Vagina (tissue), 2 donors: ENCODE results near the gene PPARA. TPM values are rescaled to one million over a fixed set of nuclear protein-coding genes. Genes with fewer than 3 reads are reported as not detected.

Experiments
- DNase-seq, 2 donors: peaks; one replicate each; pipeline ENCODE4 v3.0.0-alpha.2; 2017; ENCODE audit errors: extremely low spot score in 2 of 2
- H3K27ac ChIP-seq: fragments of 200-600 bp; sonication (generic); one replicate; pipeline ENCODE4 v1.5.1; 2019
- H3K27me3 ChIP-seq: fragments of 200-600 bp; sonication (generic); one replicate; pipeline ENCODE4 v1.5.1; 2019
- H3K36me3 ChIP-seq, 2 donors: fragments of 200-600 bp; sonication (generic); one replicate each; pipeline ENCODE4 v1.5.1; 2017 to 2019
- H3K4me1 ChIP-seq: fragments of 200-600 bp; sonication (generic); one replicate; pipeline ENCODE4 v1.5.1; 2019
- H3K4me3 ChIP-seq, 2 donors: fragments of 200-600 bp; sonication (generic); 1 replicate in 1 of 2; 2 replicates in 1 of 2; pipeline ENCODE4 v1.5.1; 2016 to 2019
- H3K9me3 ChIP-seq: fragments of 200-600 bp; sonication (generic); one replicate; pipeline ENCODE4 v1.5.1; 2019
- POLR2A ChIP-seq, 2 donors: fragments of 450-650 bp; IDR thresholded peaks; one replicate each; pipeline ENCODE4 v1.6.1; 2017; ENCODE audit warnings: antibody characterized with exemption in 2 of 2, mild to moderate bottlenecking in 2 of 2, moderate library complexity in 2 of 2
- POLR2AphosphoS5 ChIP-seq, 2 donors: sonication (generic); formaldehyde crosslinking; IDR thresholded peaks; one replicate each; pipeline ENCODE4 v1.9.0; 2017; ENCODE audit warnings: antibody characterized with exemption in 2 of 2, mild to moderate bottlenecking in 2 of 2, low read depth in 1 of 2; ENCODE audit not compliant: insufficient read depth in 1 of 2
- intact Hi-C: fragments of 100-400 bp; cut with DNase I; formaldehyde crosslinking; loops from one replicate; pipeline ENCODE4 v1.15.1; 2023
- total RNA-seq: library from RNA; depleted of rRNA; stranded (reverse); fragments of >200 nt; gene quantifications from one replicate; pipeline ENCODE4 v1.2.3, GENCODE V29; 2016
- TF ChIP-seq, protein P1 (sequence below), 3 experiments: fragments of 450-650 bp in 2 of 3; fragments of 200-600 bp in 1 of 3; sonication (generic) in 1 of 3; IDR thresholded peaks; one replicate each; pipeline ENCODE4 v1.5.1; 2017 to 2019; ENCODE audit warnings: antibody characterized with exemption in 3 of 3, mild to moderate bottlenecking in 2 of 3, moderate library complexity in 2 of 3

The PPARA gene
- total RNA-seq, 1 donor from 2014 or later = 13.5 TPM

DNA sequence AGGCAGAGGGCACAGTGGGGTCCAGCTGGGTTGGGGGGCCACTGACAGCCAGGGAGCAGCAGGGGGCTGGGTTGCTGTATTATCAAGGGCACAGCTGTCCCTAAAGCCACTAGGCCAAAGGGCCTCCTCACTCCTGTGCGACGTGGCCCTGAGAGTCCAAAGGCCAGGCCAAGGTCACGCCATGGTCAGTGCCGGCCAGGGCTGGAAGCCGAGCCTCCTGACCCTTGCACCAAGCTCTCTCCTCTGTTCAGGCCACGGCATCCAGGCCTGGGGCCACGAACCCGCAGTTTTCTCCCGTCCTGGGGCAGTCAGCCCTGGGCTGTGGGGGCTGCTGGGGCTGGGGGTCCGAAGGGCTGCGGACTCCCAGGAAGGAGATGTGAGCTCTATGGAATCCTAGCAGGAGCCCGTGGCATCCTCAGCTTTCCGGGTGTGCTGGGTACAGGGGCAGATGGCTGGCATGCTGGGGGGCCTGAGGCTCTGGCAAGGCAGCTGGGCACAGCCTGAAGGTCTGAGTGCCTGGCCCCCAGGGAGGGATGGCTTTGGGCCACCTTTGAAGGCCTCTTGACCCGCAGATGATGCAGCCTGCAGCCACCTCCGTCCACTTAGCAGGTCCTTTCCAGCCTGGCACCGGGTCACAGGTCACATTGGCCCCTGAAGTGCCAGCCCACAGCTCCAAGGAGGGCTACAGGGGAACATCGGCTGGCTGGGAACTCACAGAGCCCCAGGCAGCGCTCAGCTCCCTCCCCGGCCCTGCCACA, 17.3 kb upstream of the PPARA start:
- no peak for DNase-seq
- H3K27me3 ChIP-seq = no peaks in the 10 kb centered on the region
- no peak overlapping the region for H3K4me3 ChIP-seq
- no peak overlapping the region for H3K27ac ChIP-seq
- intact Hi-C loops = no loop called here
- H3K4me1 ChIP-seq = no peaks in the 10 kb centered on the region
- TF ChIP-seq POLR2AphosphoS5 (IDR thresholded peaks at IDR 0.05; ENCODE audit: insufficient read depth in 1 of 2, low read depth in 1 of 2) = no peak
- TF ChIP-seq, protein P1, sequence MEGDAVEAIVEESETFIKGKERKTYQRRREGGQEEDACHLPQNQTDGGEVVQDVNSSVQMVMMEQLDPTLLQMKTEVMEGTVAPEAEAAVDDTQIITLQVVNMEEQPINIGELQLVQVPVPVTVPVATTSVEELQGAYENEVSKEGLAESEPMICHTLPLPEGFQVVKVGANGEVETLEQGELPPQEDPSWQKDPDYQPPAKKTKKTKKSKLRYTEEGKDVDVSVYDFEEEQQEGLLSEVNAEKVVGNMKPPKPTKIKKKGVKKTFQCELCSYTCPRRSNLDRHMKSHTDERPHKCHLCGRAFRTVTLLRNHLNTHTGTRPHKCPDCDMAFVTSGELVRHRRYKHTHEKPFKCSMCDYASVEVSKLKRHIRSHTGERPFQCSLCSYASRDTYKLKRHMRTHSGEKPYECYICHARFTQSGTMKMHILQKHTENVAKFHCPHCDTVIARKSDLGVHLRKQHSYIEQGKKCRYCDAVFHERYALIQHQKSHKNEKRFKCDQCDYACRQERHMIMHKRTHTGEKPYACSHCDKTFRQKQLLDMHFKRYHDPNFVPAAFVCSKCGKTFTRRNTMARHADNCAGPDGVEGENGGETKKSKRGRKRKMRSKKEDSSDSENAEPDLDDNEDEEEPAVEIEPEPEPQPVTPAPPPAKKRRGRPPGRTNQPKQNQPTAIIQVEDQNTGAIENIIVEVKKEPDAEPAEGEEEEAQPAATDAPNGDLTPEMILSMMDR (IDR thresholded peaks at IDR 0.05) = no peak
- no peak for TF ChIP-seq POLR2A (IDR thresholded peaks at IDR 0.05)
- no peaks in the 10 kb centered on the region for H3K9me3 ChIP-seq
- no peaks in the 10 kb centered on the region for H3K36me3 ChIP-seq

DNA sequence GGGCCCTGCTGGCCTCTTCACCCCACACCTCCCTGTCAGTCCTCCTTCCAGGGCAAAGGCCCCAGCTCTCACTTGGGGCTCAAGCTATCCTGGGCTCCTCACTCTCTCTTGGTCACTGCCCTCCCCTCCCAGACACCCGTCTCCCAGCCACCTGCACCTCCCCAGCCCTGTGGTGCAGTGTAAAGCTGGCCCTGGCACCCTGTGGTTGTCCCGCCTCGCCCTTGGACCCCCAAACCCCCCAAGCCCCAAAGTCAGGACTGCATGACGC, 16.8 kb upstream of the PPARA start:
- H3K27ac ChIP-seq = no peak overlapping the region
- TF ChIP-seq POLR2AphosphoS5 (IDR thresholded peaks at IDR 0.05; ENCODE audit: insufficient read depth in 1 of 2, low read depth in 1 of 2) = no peak
- no peak for TF ChIP-seq POLR2A (IDR thresholded peaks at IDR 0.05)
- TF ChIP-seq, protein P1 (IDR thresholded peaks at IDR 0.05) = no peak
- H3K9me3 ChIP-seq = no peaks in the 10 kb centered on the region
- no peaks in the 10 kb centered on the region for H3K4me1 ChIP-seq
- H3K4me3 ChIP-seq = no peak overlapping the region
- DNase-seq = no peak
- intact Hi-C loops = no loop called here
- H3K36me3 ChIP-seq = no peaks in the 10 kb centered on the region
- H3K27me3 ChIP-seq = no peaks in the 10 kb centered on the region

DNA sequence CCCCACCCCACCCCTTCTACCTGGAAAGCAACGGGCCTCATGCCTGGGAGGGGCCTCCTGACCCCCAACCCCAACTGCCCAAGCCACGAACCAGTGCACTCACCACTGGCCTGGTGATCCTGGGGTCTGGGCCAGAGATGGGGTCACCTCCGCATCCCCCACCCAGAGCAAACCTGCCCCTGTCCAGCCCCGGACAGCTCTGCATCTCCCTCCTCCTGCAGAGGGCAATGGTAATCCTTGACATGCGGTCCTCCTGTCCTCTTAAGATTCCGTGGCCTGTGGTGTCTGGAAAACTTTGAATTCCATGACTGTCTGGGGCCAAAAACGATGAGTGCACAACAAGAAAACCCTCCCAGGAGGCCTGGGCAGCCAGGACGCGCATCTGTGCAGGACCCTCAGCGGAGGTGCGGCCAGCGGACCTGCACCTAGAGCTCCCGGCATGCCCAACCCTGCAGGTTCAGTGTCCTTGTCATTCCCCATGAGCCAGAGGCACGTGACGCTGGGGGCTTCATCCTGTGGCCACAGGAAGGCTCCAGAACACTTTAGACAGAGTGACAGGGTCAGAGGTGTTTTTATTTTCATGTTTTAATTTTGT, 16.1 kb upstream of the PPARA start:
- no peak for DNase-seq
- intact Hi-C loops = no loop called here

DNA sequence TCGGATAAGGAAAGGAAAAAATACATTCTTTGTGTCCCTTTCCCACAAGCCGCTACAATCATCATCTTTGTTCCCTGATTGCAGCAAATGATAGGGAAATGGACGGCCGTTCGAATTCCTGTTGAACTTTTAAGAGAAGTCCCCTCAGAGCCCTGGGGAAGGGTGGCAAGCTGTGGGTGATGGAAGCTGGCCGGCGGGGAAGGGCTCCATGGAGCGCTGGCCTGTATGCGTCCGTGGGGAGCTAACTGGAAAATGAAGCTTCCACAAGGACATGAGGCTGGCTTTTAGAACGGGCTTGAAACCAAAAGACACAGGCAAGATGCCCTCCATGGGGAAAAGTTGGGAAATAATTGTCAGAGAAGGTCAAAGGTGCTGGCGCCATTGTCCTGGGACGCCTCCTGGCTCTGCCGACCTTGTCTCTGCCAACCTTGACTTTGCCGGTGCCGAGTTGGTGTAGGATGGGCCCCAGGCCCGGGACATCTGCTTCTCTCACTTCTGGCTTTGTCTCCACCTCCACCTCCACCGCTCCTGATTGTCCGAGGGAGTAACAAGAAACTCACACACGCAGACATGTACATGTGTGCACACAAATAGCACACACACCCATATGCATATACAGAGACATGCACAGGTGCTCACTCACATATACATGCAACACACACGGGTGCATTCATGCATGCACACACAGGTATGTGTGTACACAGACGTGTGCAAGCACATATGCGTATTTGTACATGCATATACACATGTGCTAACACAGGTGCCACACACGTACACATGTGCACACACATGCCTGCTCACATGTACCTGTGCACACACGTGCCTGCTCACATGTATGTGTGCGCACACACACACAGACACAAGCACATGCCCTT, 14.5 kb upstream of the PPARA start:
- Histone ChIP-seq H3K27ac (no peak overlapping the region), H3K9me3 (no peaks in the 10 kb centered on the region), H3K27me3 (no peaks in the 10 kb centered on the region), H3K4me3 (no peak overlapping the region), H3K4me1 (peaks cover 7% of the 10 kb centered on the region), H3K36me3 (no peaks in the 10 kb centered on the region)
- intact Hi-C loops = no loop called here
- TF ChIP-seq, protein P1 (IDR thresholded peaks at IDR 0.05) = no peak
- TF ChIP-seq POLR2AphosphoS5 (IDR thresholded peaks at IDR 0.05; ENCODE audit: insufficient read depth in 1 of 2, low read depth in 1 of 2) (no peak), POLR2A (IDR thresholded peaks at IDR 0.05) (no peak)
- no peak for DNase-seq

More for the DNA sequence above, 16.1 kb upstream of the PPARA start:
- TF ChIP-seq POLR2A (IDR thresholded peaks at IDR 0.05) (no peak), POLR2AphosphoS5 (IDR thresholded peaks at IDR 0.05; ENCODE audit: insufficient read depth in 1 of 2, low read depth in 1 of 2) (no peak)
- TF ChIP-seq, protein P1 (IDR thresholded peaks at IDR 0.05) = no peak
- H3K27me3 ChIP-seq = no peaks in the 10 kb centered on the region
- H3K27ac ChIP-seq = no peak overlapping the region
- no peaks in the 10 kb centered on the region for H3K36me3 ChIP-seq
- H3K4me1 ChIP-seq = no peaks in the 10 kb centered on the region
- H3K9me3 ChIP-seq = no peaks in the 10 kb centered on the region
- H3K4me3 ChIP-seq = no peak overlapping the region
